Measurements from ENCODE around the gene NHSL1.

GRCh38 chr6:138492113-138492512, 7.2 kb downstream of the NHSL1 start:
- TF ChIP-seq CTCF (IDR thresholded peaks at IDR 0.05) (no peak), POLR2AphosphoS5 (IDR thresholded peaks at IDR 0.05; ENCODE audit: insufficient read depth in 1 of 2, low read depth in 1 of 2) (no peak), POLR2A (IDR thresholded peaks at IDR 0.05) (no peak)
